Measurements from ENCODE around the gene ZNF813. TPM values are rescaled to one million over a fixed set of nuclear protein-coding genes. Genes with fewer than 3 reads are reported as not detected.
"Not testable (repeated sequence)": the region's sequence is repeated elsewhere in the genome, so short reads cannot be mapped to it uniquely, and the experiment has no call there.

ZNF813 gene
- total and polyA plus RNA-seq, 8 donors, result 0.68 to 4.6 (median 2.5) TPM

GRCh38 chr19:53471916-53472315, 4.4 kb downstream of the ZNF813 start:
- Histone ChIP-seq H3K36me3 (no peaks in the 10 kb centered on the region), H3K27ac (no peak overlapping the region), H3K4me1 (peaks cover 0 to 5% (median 3%) of the 10 kb centered on the region in 3 donors), H3K4me3 (no peak overlapping the region), H3K27me3 (no peaks in the 10 kb centered on the region), H3K9me3 (no peaks in the 10 kb centered on the region)
- DNase-seq (no peak), ATAC-seq (no peak), FAIRE-seq (no peak)
- no peak for TF ChIP-seq CTCF (IDR thresholded peaks at IDR 0.05)
- intact Hi-C loops (cut with DNase I), result no loop called here
- 89 to 93% methylated on average over 7 of the region's 7 CpGs for WGBS, 2 donors

- H3K36me3 ChIP-seq; ATAC-seq; H3K4me3 ChIP-seq; FAIRE-seq; H3K27ac ChIP-seq; H3K9me3 ChIP-seq; DNase-seq; H3K4me1 ChIP-seq; H3K27me3 ChIP-seq; intact Hi-C loops (cut with DNase I): not testable (repeated sequence)
- 73 to 83% methylated on average over 1 of the region's 1 CpG for WGBS, 2 donors
Measured at GRCh38 chr19:53474832-53475231, 7.3 kb downstream of the ZNF813 start.

GRCh38 chr19:53475470-53475869, 7.9 kb downstream of the ZNF813 start:
- intact Hi-C loops (cut with DNase I), result not testable (repeated sequence)

GRCh38 chr19:53483751-53484150, 16.2 kb downstream of the ZNF813 start:
- H3K4me1 ChIP-seq; H3K27ac ChIP-seq; H3K9me3 ChIP-seq; H3K4me3 ChIP-seq; ATAC-seq; H3K27me3 ChIP-seq; FAIRE-seq; DNase-seq; intact Hi-C loops (cut with DNase I): not testable (repeated sequence)
- H3K36me3 ChIP-seq, result peaks cover 0 to 18% (median 4%) of the 10 kb centered on the region in 3 donors
- 91 to 93% methylated on average over 2 of the region's 2 CpGs for WGBS, 2 donors

More at GRCh38 chr19:53475470-53475869, 7.9 kb downstream of the ZNF813 start:
- not testable (repeated sequence) for DNase-seq, H3K4me3 ChIP-seq, H3K9me3 ChIP-seq, H3K27me3 ChIP-seq, H3K36me3 ChIP-seq, H3K4me1 ChIP-seq, ATAC-seq, H3K27ac ChIP-seq, FAIRE-seq
- WGBS, 2 donors, result 86 to 87% methylated on average over 6 of the region's 6 CpGs

GRCh38 chr19:53485046-53486004, 17.8 kb downstream of the ZNF813 start:
- DNase-seq (no peak), ATAC-seq (no peak), FAIRE-seq (no peak)
- TF ChIP-seq CTCF (IDR thresholded peaks at IDR 0.05), result no peak
- Histone ChIP-seq H3K4me1 (no peaks in the 10 kb centered on the region), H3K36me3 (peaks cover 0 to 19% (median 4%) of the 10 kb centered on the region in 3 donors), H3K9me3 (peaks cover 0 to 2% (median 0%) of the 10 kb centered on the region in 4 donors), H3K27ac (no peak overlapping the region), H3K4me3 (no peak overlapping the region), H3K27me3 (no peaks in the 10 kb centered on the region)
- intact Hi-C loops (cut with DNase I), result no loop called here
- WGBS, 2 donors, result 79 to 80% methylated on average over 8 of the region's 8 CpGs

GRCh38 chr19:53492153-53492552, 24.6 kb downstream of the ZNF813 start:
- 93 to 96% methylated on average over 5 of the region's 5 CpGs for WGBS, 2 donors
- no peak for TF ChIP-seq CTCF (IDR thresholded peaks at IDR 0.05)
- no peak for ATAC-seq
- intact Hi-C loops (cut with DNase I), result no loop called here
- H3K9me3 ChIP-seq, result peaks cover 0 to 7% (median 0%) of the 10 kb centered on the region in 4 donors
- peaks cover 0 to 27% (median 4%) of the 10 kb centered on the region in 3 donors for H3K36me3 ChIP-seq
- DNase-seq, result no peak
- FAIRE-seq, result no peak
- no peaks in the 10 kb centered on the region for H3K4me1 ChIP-seq
- H3K27me3 ChIP-seq, result no peaks in the 10 kb centered on the region
- no peak overlapping the region for H3K4me3 ChIP-seq
- no peak overlapping the region for H3K27ac ChIP-seq

GRCh38 chr19:53497311-53498023, 29.9 kb downstream of the ZNF813 start:
- H3K36me3 ChIP-seq; H3K4me3 ChIP-seq; H3K27ac ChIP-seq; H3K4me1 ChIP-seq; H3K27me3 ChIP-seq; H3K9me3 ChIP-seq; DNase-seq; FAIRE-seq; intact Hi-C loops (cut with DNase I): not testable (repeated sequence)
- 29 to 35% methylated on average over 11 of the region's 11 CpGs for WGBS, 2 donors
- ATAC-seq, result peak in 3 of 4 donors; percentile 14 to 77 (median 44)

- H3K36me3 ChIP-seq; H3K4me3 ChIP-seq; H3K27me3 ChIP-seq; ATAC-seq; FAIRE-seq; H3K27ac ChIP-seq; H3K4me1 ChIP-seq; DNase-seq; H3K9me3 ChIP-seq; intact Hi-C loops (cut with DNase I): not testable (repeated sequence)
- 54% methylated on average over 4 of the region's 4 CpGs for WGBS, 2 donors
Measured at GRCh38 chr19:53498024-53498395, 30.5 kb downstream of the ZNF813 start.

- WGBS, 2 donors, result 20 to 40% methylated on average over 7 of the region's 7 CpGs
- FAIRE-seq; H3K4me1 ChIP-seq; H3K36me3 ChIP-seq; H3K4me3 ChIP-seq; intact Hi-C loops (cut with DNase I); DNase-seq; H3K9me3 ChIP-seq; ATAC-seq; H3K27me3 ChIP-seq; H3K27ac ChIP-seq: not testable (repeated sequence)
Measured at GRCh38 chr19:53503151-53503550, 35.6 kb downstream of the ZNF813 start.

Measured in pancreas (tissue), 10 donors.